HepG2 (cell line): ENCODE measurements around the gene ATP1B2. TPM values are rescaled to one million over a fixed set of nuclear protein-coding genes. Genes with fewer than 3 reads are reported as not detected.

Source experiments
- CENPX ChIP-seq: sonication (generic); formaldehyde crosslinking; IDR thresholded peaks from 2 replicates; pipeline ENCODE4 v1.9.0; 2021; ENCODE audit warnings: mild to moderate bottlenecking, missing genetic modification reagents, moderate library complexity
- ELF3 ChIP-seq: IDR thresholded peaks from 2 replicates; pipeline ENCODE4 v1.6.1; 2016; ENCODE audit warnings: missing genetic modification reagents, missing compliant biosample characterization
- FLYWCH1 ChIP-seq: sonication (generic); formaldehyde crosslinking; IDR thresholded peaks from 2 replicates; pipeline ENCODE4 v1.8.1; 2023; ENCODE audit warnings: mild to moderate bottlenecking, missing genetic modification reagents
- FOXA1 ChIP-seq, 2 experiments: fragments of 450-650 bp in 1 of 2; sonication (generic) in 1 of 2; formaldehyde crosslinking in 1 of 2; IDR thresholded peaks; 2 replicates each; pipeline versions ENCODE4 v1.4.0 to v1.6.1; 2016 to 2020; ENCODE audit warnings: missing genetic modification reagents in 1 of 2
- GLI4 ChIP-seq: sonication (generic); formaldehyde crosslinking; IDR thresholded peaks from 2 replicates; pipeline ENCODE4 v1.5.1; 2020; ENCODE audit warnings: missing genetic modification reagents, mild to moderate bottlenecking, moderate library complexity, borderline replicate concordance
- GZF1 ChIP-seq: sonication (generic); formaldehyde crosslinking; IDR thresholded peaks from 2 replicates; pipeline ENCODE4 v1.5.1; 2020; ENCODE audit warnings: mild to moderate bottlenecking, missing genetic modification reagents
- HNF4A ChIP-seq: sonication (generic); formaldehyde crosslinking; IDR thresholded peaks from 2 replicates; pipeline ENCODE4 v1.4.0; 2020; ENCODE audit warnings: missing genetic modification reagents
- KLF15 ChIP-seq: sonication (generic); formaldehyde crosslinking; IDR thresholded peaks from 2 replicates; pipeline ENCODE4 v1.8.1; 2023; ENCODE audit warnings: borderline replicate concordance, mild to moderate bottlenecking, inconsistent platforms, missing genetic modification reagents, mixed read lengths
- MTF1 ChIP-seq: sonication (generic); formaldehyde crosslinking; IDR thresholded peaks from 2 replicates; pipeline ENCODE4 v1.5.0; 2020; ENCODE audit warnings: missing genetic modification reagents
- SMARCE1 ChIP-seq: fragments of 450-650 bp; IDR thresholded peaks from 2 replicates; pipeline ENCODE4 v1.6.1; 2017; ENCODE audit warnings: borderline replicate concordance
- U2AF1 ChIP-seq: fragments of 200-400 bp; formaldehyde crosslinking; optimal IDR thresholded peaks from 2 replicates; pipeline ENCODE3; 2017; ENCODE audit warnings: mild to moderate bottlenecking, low read depth, low read length
- ZNF430 ChIP-seq: sonication (generic); formaldehyde crosslinking; IDR thresholded peaks from 2 replicates; pipeline ENCODE4 v1.9.0; 2021; ENCODE audit warnings: mild to moderate bottlenecking, missing genetic modification reagents
- ZNF484 ChIP-seq: sonication (generic); formaldehyde crosslinking; IDR thresholded peaks from 2 replicates; pipeline ENCODE4 v1.5.1; 2020; ENCODE audit warnings: mild to moderate bottlenecking, low read depth, missing genetic modification reagents, borderline replicate concordance
- ZNF501 ChIP-seq: sonication (generic); formaldehyde crosslinking; IDR thresholded peaks from 2 replicates; pipeline ENCODE4 v1.5.1; 2020; ENCODE audit warnings: mild to moderate bottlenecking, moderate library complexity, missing genetic modification reagents
- ZNF615 ChIP-seq: sonication (generic); formaldehyde crosslinking; IDR thresholded peaks from 2 replicates; pipeline ENCODE4 v1.5.0; 2020; ENCODE audit warnings: mild to moderate bottlenecking, missing genetic modification reagents, borderline replicate concordance
- ZNF766 ChIP-seq: sonication (generic); formaldehyde crosslinking; IDR thresholded peaks from 2 replicates; pipeline ENCODE4 v1.5.0; 2020; ENCODE audit warnings: missing genetic modification reagents, borderline replicate concordance
- ZNF790 ChIP-seq: sonication (generic); formaldehyde crosslinking; IDR thresholded peaks from 2 replicates; pipeline ENCODE4 v1.8.0; 2022; ENCODE audit warnings: missing genetic modification reagents, mild to moderate bottlenecking, borderline replicate concordance
- polyA plus RNA-seq, 8 experiments: library from polyadenylated mRNA; depleted of rRNA in 3 of 8; stranded (reverse) in 7 of 8; unstranded in 1 of 8; fragments of >200 nt; fragmentation: Illumina TruSeq in 4 of 8; extraction: Trizol in 4 of 8; gene quantifications; 2 replicates each; pipeline versions ENCODE4 v1.2.1 to v1.2.3, GENCODE V29; 2011 to 2016; ENCODE audit warnings: low read depth in 4 of 8, missing spikeins in 1 of 8, mixed read lengths in 1 of 8; ENCODE audit not compliant: insufficient read depth in 1 of 8
- total RNA-seq, 5 experiments: library from RNA; depleted of rRNA; stranded (reverse); fragments of >200 nt; fragmentation: Illumina TruSeq; extraction: Trizol; gene quantifications; 2 replicates each; pipeline ENCODE4 v1.2.3, GENCODE V29; 2016; ENCODE audit warnings: low read depth in 1 of 5
- TF ChIP-seq, protein P1 (sequence below): sonication (generic); formaldehyde crosslinking; IDR thresholded peaks from 2 replicates; pipeline ENCODE4 v1.8.0; 2022; ENCODE audit warnings: missing genetic modification reagents, mild to moderate bottlenecking, inconsistent platforms, borderline replicate concordance
- TF ChIP-seq, protein P2 (sequence below), 2 experiments: fragments of 450-650 bp in 1 of 2; sonication (generic) in 1 of 2; formaldehyde crosslinking in 1 of 2; IDR thresholded peaks; 2 replicates each; pipeline versions ENCODE4 v1.6.1 to v1.8.0; 2016 to 2022; ENCODE audit warnings: antibody characterized with exemption in 1 of 2, mild to moderate bottlenecking in 1 of 2, missing genetic modification reagents in 1 of 2

The ATP1B2 gene
- total and polyA plus RNA-seq, 2 of the 13 experiments (the other 11 are each of a cell fraction or from before 2014, with no cell fraction given), result not detected

DNA sequence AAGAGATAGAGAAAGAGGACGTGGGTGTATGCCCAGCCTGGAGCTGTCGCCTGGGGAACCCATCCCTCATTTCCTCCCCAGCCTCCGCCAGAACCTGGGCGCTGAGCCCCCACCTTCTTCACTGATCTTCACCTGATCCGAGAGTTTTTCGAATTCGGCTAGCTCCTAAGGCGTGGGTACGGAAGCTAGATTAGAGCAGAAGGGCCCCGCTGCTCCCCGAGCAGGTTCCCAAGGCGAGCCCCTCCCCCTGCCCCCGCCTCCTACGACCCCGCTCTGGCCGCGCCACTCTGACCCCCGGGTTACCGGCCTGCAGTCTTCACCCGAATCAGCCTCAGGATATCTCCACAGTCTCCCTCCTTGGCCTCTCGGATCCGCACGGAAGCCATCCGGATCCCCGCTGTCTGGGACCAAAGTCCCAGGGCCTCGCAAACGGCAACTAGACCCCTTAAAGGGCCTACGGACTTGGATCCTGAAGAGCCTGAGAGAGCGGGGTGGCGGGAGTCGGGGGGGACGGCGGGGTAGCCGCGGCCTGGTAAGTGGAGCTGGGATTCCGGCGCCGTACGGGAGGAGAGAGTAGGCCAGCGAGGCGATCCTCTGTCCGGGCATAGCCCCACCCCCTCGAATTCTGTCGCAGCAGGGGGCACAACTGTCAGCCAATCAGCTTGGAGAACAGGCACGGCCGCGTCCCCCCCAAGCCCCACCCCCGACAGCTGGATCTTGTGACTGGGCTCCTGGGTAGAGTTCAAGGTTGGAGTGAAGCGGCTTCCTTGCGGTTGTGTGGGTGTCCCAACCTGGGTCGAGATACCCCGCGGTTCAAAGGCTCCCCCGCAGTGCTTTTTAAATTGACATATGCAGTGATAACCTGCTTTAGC is 23.2 kb upstream of the ATP1B2 start, which contains the start of gene SAT2 (continued):
- TF ChIP-seq ZNF430 (peak; percentile 81; the same call in 1 of the 2 replicates), ZNF484 (no peak), GZF1 (CRISPR knock-in tag) (no peak), HNF4A (CRISPR knock-in tag) (peak; percentile 71), FOXA1 (IDR thresholded peaks at IDR 0.05) (no peak), FOXA1 (CRISPR knock-in tag; IDR thresholded peaks at IDR 0.05) (no peak), GLI4 (CRISPR knock-in tag) (no peak), KLF15 (CRISPR knock-in tag) (peak; percentile 59; the same call in 1 of the 2 replicates), CENPX (no peak), ZNF790 (CRISPR knock-in tag) (no peak), SMARCE1 (no peak), ELF3 (peak; percentile 67), FLYWCH1 (CRISPR knock-in tag) (no peak), ZNF766 (0 out of 2 replicates have a peak, but pooled peaks have one; percentile 51), MTF1 (CRISPR knock-in tag) (no peak), ZNF615 (CRISPR knock-in tag) (no peak), ZNF501 (CRISPR knock-in tag) (peak; percentile 35; the same call in 1 of the 2 replicates), U2AF1 (no peak)
- TF ChIP-seq, protein P1, sequence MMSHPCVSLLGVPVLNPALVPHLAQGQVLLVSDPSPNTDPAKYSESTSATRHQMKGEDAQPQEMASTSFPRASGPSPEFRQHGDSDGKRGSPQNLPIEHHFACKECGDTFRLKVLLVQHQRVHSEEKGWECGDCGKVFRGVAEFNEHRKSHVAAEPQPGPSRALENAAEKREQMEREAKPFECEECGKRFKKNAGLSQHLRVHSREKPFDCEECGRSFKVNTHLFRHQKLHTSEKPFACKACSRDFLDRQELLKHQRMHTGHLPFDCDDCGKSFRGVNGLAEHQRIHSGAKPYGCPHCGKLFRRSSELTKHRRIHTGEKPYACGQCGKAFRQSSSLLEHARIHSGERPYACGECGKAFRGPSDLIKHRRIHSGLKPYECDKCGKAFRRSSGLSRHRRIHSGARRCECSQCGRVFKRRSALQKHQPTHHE (CRISPR knock-in tag), result no peak
- TF ChIP-seq, protein P2, sequence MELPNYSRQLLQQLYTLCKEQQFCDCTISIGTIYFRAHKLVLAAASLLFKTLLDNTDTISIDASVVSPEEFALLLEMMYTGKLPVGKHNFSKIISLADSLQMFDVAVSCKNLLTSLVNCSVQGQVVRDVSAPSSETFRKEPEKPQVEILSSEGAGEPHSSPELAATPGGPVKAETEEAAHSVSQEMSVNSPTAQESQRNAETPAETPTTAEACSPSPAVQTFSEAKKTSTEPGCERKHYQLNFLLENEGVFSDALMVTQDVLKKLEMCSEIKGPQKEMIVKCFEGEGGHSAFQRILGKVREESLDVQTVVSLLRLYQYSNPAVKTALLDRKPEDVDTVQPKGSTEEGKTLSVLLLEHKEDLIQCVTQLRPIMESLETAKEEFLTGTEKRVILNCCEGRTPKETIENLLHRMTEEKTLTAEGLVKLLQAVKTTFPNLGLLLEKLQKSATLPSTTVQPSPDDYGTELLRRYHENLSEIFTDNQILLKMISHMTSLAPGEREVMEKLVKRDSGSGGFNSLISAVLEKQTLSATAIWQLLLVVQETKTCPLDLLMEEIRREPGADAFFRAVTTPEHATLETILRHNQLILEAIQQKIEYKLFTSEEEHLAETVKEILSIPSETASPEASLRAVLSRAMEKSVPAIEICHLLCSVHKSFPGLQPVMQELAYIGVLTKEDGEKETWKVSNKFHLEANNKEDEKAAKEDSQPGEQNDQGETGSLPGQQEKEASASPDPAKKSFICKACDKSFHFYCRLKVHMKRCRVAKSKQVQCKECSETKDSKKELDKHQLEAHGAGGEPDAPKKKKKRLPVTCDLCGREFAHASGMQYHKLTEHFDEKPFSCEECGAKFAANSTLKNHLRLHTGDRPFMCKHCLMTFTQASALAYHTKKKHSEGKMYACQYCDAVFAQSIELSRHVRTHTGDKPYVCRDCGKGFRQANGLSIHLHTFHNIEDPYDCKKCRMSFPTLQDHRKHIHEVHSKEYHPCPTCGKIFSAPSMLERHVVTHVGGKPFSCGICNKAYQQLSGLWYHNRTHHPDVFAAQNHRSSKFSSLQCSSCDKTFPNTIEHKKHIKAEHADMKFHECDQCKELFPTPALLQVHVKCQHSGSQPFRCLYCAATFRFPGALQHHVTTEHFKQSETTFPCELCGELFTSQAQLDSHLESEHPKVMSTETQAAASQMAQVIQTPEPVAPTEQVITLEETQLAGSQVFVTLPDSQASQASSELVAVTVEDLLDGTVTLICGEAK (IDR thresholded peaks at IDR 0.05), result no peak
- TF ChIP-seq, protein P2 (CRISPR knock-in tag; IDR thresholded peaks at IDR 0.05), result no peak; the same call in 1 of the 2 replicates
